ENCODE measurements around the gene RAVER2. TPM values are rescaled to one million over a fixed set of nuclear protein-coding genes. Genes with fewer than 3 reads are reported as not detected.
A peak's percentile ranks its signal among the peaks of the same experiment; 100 is the strongest.

RAVER2 gene
- total and polyA plus RNA-seq, 10 of the 15 experiments (the other 5 are each of a cell fraction or from before 2014, with no cell fraction given), result 0.09 to 0.59 (median 0.41) TPM; not detected in 2

DNA sequence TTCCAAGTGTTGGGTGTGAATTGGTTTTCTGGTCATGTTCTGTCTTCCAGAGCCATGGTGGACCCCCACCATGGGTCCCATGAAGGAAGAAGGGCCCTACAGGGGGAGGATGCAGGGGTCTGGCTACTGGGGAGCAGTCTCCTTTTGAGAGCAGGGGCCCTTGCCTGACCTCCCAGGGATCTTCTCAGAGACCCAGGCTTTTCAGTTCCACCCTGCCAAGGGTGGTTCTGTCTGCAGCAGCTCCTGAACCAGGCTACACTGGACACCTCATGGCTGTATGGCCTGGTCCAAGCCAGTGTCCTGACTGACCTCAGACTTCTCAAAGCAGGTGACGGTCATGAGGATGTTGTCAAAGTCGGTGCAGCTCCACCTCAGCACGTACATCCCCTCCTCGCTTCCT, 112.5 kb downstream of the RAVER2 start (continued):
- TF ChIP-seq MYB (IDR thresholded peaks at IDR 0.05; ENCODE audit: borderline replicate concordance, low read depth, low read length) (no peak), MTA3 (IDR thresholded peaks at IDR 0.05; ENCODE audit: borderline replicate concordance, low read length) (no peak), LARP7 (IDR thresholded peaks at IDR 0.05) (no peak), SP1 (IDR thresholded peaks at IDR 0.05; ENCODE audit: low read depth, low read length) (no peak), KLF5 (IDR thresholded peaks at IDR 0.05; ENCODE audit: partially characterized antibody) (no peak), FOS (IDR thresholded peaks at IDR 0.05; ENCODE audit: borderline replicate concordance, extremely low read depth, insufficient read length) (no peak)

DNA sequence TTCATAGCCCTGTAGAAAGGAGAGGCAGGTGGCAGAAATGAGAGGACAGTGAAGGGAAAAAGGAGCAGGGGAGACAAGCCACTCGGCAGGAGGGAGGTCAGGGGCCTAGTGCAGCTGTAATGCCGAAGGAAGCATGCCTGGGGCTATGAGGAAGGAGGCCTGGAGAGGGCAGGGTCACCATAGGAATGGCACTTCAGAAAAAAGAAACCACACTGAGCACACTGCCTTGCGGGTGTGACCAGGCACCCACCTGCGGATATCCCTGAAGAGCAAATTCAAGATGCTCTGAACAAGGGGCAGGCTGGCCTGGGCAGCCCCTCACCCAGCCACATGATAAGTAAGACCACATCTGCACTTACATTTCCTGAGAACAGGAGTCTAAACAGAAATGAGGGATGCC, 116.7 kb downstream of the RAVER2 start:
- H3K27ac ChIP-seq (ENCODE audit: control insufficient read depth, insufficient read depth), result no peak overlapping the region
- no peak overlapping the region for H2AFZ ChIP-seq (ENCODE audit: control insufficient read depth, low read depth, low read length)
- H3K4me3 ChIP-seq, result no peak overlapping the region
- peaks cover 30% of the 10 kb centered on the region for H3K4me1 ChIP-seq (ENCODE audit: control insufficient read depth, insufficient read depth, low read length)
- FAIRE-seq (no peak), ATAC-seq (no peak), DNase-seq (ENCODE audit: low read depth, low spot score) (no peak)
- ChIA-PET RAD21 (ENCODE audit: unreplicated experiment) (no interaction called here), CTCF (no interaction called here), POLR2A (no interaction called here), SMC1A (ENCODE audit: uncharacterized antibody, unreplicated experiment) (interaction anchor here (0.8 kb wide), 1 partner anchor 101 kb away, joined by 3 read pairs; no protein-coding TSS in a partner anchor)
- H3K27me3 ChIP-seq (replicated peaks in 1 of 2; ENCODE audit: control insufficient read depth in 2 of 2, insufficient read depth in 2 of 2, low read length in 1 of 2), result no peaks in the 10 kb centered on the region
- in situ Hi-C loops (cut with MboI) (no loop called here), intact Hi-C loops (cut with micrococcal nuclease; ENCODE audit: unreplicated experiment) (loop anchor here (5.0 kb wide), 1 partner anchor 181 kb away; no protein-coding TSS in a partner anchor)
- no peaks in the 10 kb centered on the region for H3K79me2 ChIP-seq (ENCODE audit: control insufficient read depth, insufficient read depth, low read length)
- H3K9ac ChIP-seq (ENCODE audit: control insufficient read depth, insufficient read depth, low read length), result no peak overlapping the region
- H3K36me3 ChIP-seq (ENCODE audit: control insufficient read depth in 2 of 2, insufficient read depth in 2 of 2, low read length in 1 of 2), result peaks cover 24 to 33% of the 10 kb centered on the region in 2 experiments; a peak in 3 of 4 replicates
- BruUV-seq (replicated peaks), result no TSS peak
- TF ChIP-seq RAD51 (IDR thresholded peaks at IDR 0.05) (no peak), CTCF (IDR thresholded peaks at IDR 0.05 in 2 of 3, conservative IDR thresholded peaks at IDR 0.05 in 1 of 3; ENCODE audit: control insufficient read depth in 2 of 3, extremely low read depth in 1 of 3, insufficient read depth in 1 of 3, low read depth in 3 of 3, low read length in 3 of 3) (0 out of 6 replicates have a peak, but pooled peaks of 2 of the 3 experiments have one; percentile 8 to 15), RAD21 (IDR thresholded peaks at IDR 0.05; ENCODE audit: insufficient read depth, low read depth, low read length) (peak; percentile 48), RUNX3 (IDR thresholded peaks at IDR 0.05; ENCODE audit: low read length) (0 out of 2 replicates have a peak, but pooled peaks have one; percentile 23)
- no peaks in the 10 kb centered on the region for H4K20me1 ChIP-seq (ENCODE audit: control insufficient read depth, insufficient read depth)
- H3K9me3 ChIP-seq (replicated peaks; ENCODE audit: control insufficient read depth, insufficient read depth, low read length), result no peaks in the 10 kb centered on the region
- 95% methylated on average over 4 of the region's 4 CpGs for WGBS (ENCODE audit: insufficient coverage, insufficient replicate concordance, low lambda C conversion rate, missing lambda C conversion rate)
- H3K4me2 ChIP-seq (ENCODE audit: control insufficient read depth, insufficient read depth), result no peak overlapping the region

All from GM12878 (cell line).